WTC11 (cell line): ENCODE results near the gene RPS6KL1. TPM values are rescaled to one million over a fixed set of nuclear protein-coding genes. Genes with fewer than 3 reads are reported as not detected.

ENCODE experiments used
- ATAC-seq: fragments of 200-7000 bp; cut with Tn5 transposase; 2 replicates; pipeline ENCODE4 v1.10.0; 2021; ENCODE audit warnings: mild to moderate bottlenecking, moderate library complexity
- CTCF ChIA-PET: fragments of 300-600 bp; sonication (Branson Sonifier 250); formaldehyde crosslinking; loops from one replicate; lab custom pipeline; 2021; ENCODE audit warnings: antibody characterized with exemption; lab: Charles Lee
- POLR2A ChIA-PET: fragments of 350-600 bp; sonication (Branson Sonifier 250); formaldehyde crosslinking; loops from one replicate; lab custom pipeline; 2021; ENCODE audit warnings: antibody characterized with exemption; lab: Charles Lee
- DNase-seq: peaks from one replicate; pipeline ENCODE4 v3.0.0; 2021; ENCODE audit warnings: low spot score
- H3K27ac Mint-ChIP-seq: 2 replicates; pipeline ENCODE4 v1.8.0; 2021; ENCODE audit warnings: mixed read lengths
- H3K27me3 Mint-ChIP-seq: 2 replicates; pipeline ENCODE4 v1.8.0; 2021; ENCODE audit warnings: low read depth, mild to moderate bottlenecking, moderate library complexity, mixed read lengths
- H3K36me3 Mint-ChIP-seq: 2 replicates; pipeline ENCODE4 v1.8.0; 2021; ENCODE audit warnings: mixed read lengths
- H3K4me1 Mint-ChIP-seq: 2 replicates; pipeline ENCODE4 v1.8.0; 2022; ENCODE audit warnings: mixed read lengths
- H3K4me3 Mint-ChIP-seq: 2 replicates; pipeline ENCODE4 v1.8.0; 2021; ENCODE audit warnings: mild to moderate bottlenecking, moderate library complexity, mixed read lengths
- H3K9me3 Mint-ChIP-seq: 2 replicates; pipeline ENCODE4 v1.8.0; 2021; ENCODE audit warnings: mixed read lengths
- E2F4 ChIP-seq: sonication (generic); formaldehyde crosslinking; IDR thresholded peaks from 2 replicates; pipeline ENCODE4 v1.8.1; 2022; ENCODE audit warnings: low read depth, mild to moderate bottlenecking, moderate library complexity, missing genetic modification reagents, borderline replicate concordance
- E2F5 ChIP-seq: sonication (generic); formaldehyde crosslinking; IDR thresholded peaks from 2 replicates; pipeline ENCODE4 v1.8.1; 2022; ENCODE audit warnings: mild to moderate bottlenecking, moderate library complexity, missing genetic modification reagents
- ETV6 ChIP-seq: sonication (generic); formaldehyde crosslinking; IDR thresholded peaks from 2 replicates; pipeline ENCODE4 v1.8.1; 2022; ENCODE audit warnings: mild to moderate bottlenecking, missing genetic modification reagents
- FOXJ3 ChIP-seq: sonication (generic); formaldehyde crosslinking; IDR thresholded peaks from 2 replicates; pipeline ENCODE4 v1.9.0; 2021; ENCODE audit warnings: missing genetic modification reagents, mild to moderate bottlenecking, borderline replicate concordance
- FOXK1 ChIP-seq: sonication (generic); formaldehyde crosslinking; IDR thresholded peaks from 2 replicates; pipeline ENCODE4 v1.8.0; 2022; ENCODE audit warnings: mild to moderate bottlenecking, moderate library complexity, missing genetic modification reagents
- FOXP1 ChIP-seq: sonication (generic); formaldehyde crosslinking; IDR thresholded peaks from 2 replicates; pipeline ENCODE4 v1.8.0; 2022; ENCODE audit warnings: missing genetic modification reagents, mild to moderate bottlenecking, moderate library complexity, borderline replicate concordance
- GABPB1 ChIP-seq: sonication (generic); formaldehyde crosslinking; IDR thresholded peaks from 2 replicates; pipeline ENCODE4 v1.8.1; 2023; ENCODE audit warnings: mild to moderate bottlenecking, missing genetic modification reagents
- HMGXB4 ChIP-seq: sonication (generic); formaldehyde crosslinking; IDR thresholded peaks from 2 replicates; pipeline ENCODE4 v1.8.1; 2023; ENCODE audit warnings: mild to moderate bottlenecking, moderate library complexity, missing genetic modification reagents
- KAT7 ChIP-seq: sonication (generic); formaldehyde crosslinking; IDR thresholded peaks from 2 replicates; pipeline ENCODE4 v1.8.1; 2023; ENCODE audit warnings: missing genetic modification reagents, mild to moderate bottlenecking, borderline replicate concordance
- MYBL2 ChIP-seq: sonication (generic); formaldehyde crosslinking; IDR thresholded peaks from 2 replicates; pipeline ENCODE4 v1.8.1; 2023; ENCODE audit warnings: mild to moderate bottlenecking, moderate library complexity, missing genetic modification reagents
- NFATC4 ChIP-seq: fragments of 250-450 bp; sonication (Bioruptor Pico); IDR thresholded peaks from 2 replicates; pipeline ENCODE4 v1.9.0; 2021; ENCODE audit warnings: mild to moderate bottlenecking
- PRRX2 ChIP-seq: fragments of 250-450 bp; sonication (Bioruptor Pico); IDR thresholded peaks from 2 replicates; pipeline ENCODE4 v1.8.0; 2021; ENCODE audit warnings: mild to moderate bottlenecking
- RORB ChIP-seq: fragments of 250-450 bp; sonication (Bioruptor Pico); IDR thresholded peaks from 2 replicates; pipeline ENCODE4 v1.9.0; 2021; ENCODE audit warnings: mild to moderate bottlenecking
- SMAD3 ChIP-seq: sonication (generic); formaldehyde crosslinking; IDR thresholded peaks from 2 replicates; pipeline ENCODE4 v1.8.0; 2022; ENCODE audit warnings: missing genetic modification reagents, mild to moderate bottlenecking, borderline replicate concordance
- SMAD4 ChIP-seq: sonication (generic); formaldehyde crosslinking; IDR thresholded peaks from 2 replicates; pipeline ENCODE4 v1.8.0; 2022; ENCODE audit warnings: mild to moderate bottlenecking, missing genetic modification reagents
- TEAD1 ChIP-seq: sonication (generic); formaldehyde crosslinking; IDR thresholded peaks from 2 replicates; pipeline ENCODE4 v1.8.0; 2022; ENCODE audit warnings: mild to moderate bottlenecking, missing genetic modification reagents
- TEAD4 ChIP-seq: sonication (generic); formaldehyde crosslinking; IDR thresholded peaks from 2 replicates; pipeline ENCODE4 v1.8.0; 2022; ENCODE audit warnings: mild to moderate bottlenecking, missing genetic modification reagents
- TP53 ChIP-seq: sonication (generic); formaldehyde crosslinking; IDR thresholded peaks from 2 replicates; pipeline ENCODE4 v1.8.1; 2023; ENCODE audit warnings: mild to moderate bottlenecking, missing genetic modification reagents
- ZMAT4 ChIP-seq: fragments of 250-450 bp; sonication (Bioruptor Pico); IDR thresholded peaks from 2 replicates; pipeline ENCODE4 v1.9.0; 2021; ENCODE audit warnings: mild to moderate bottlenecking
- ZNF219 ChIP-seq: sonication (generic); formaldehyde crosslinking; IDR thresholded peaks from 2 replicates; pipeline ENCODE4 v1.8.0; 2023; ENCODE audit warnings: missing genetic modification reagents, mild to moderate bottlenecking, borderline replicate concordance
- ZNF317 ChIP-seq: sonication (generic); formaldehyde crosslinking; IDR thresholded peaks from 2 replicates; pipeline ENCODE4 v1.8.1; 2023; ENCODE audit warnings: low read depth, mild to moderate bottlenecking, moderate library complexity, missing genetic modification reagents, borderline replicate concordance
- total RNA-seq: library from RNA; stranded (reverse); gene quantifications from 3 replicates; pipeline ENCODE4 v1.2.3, GENCODE V29; 2021
- TF ChIP-seq, protein P1 (sequence below): sonication (generic); formaldehyde crosslinking; conservative IDR thresholded peaks from 2 replicates; pipeline ENCODE4 v1.8.1; 2022; ENCODE audit warnings: mild to moderate bottlenecking, missing genetic modification reagents
- TF ChIP-seq, protein P2 (sequence below): fragments of 250-450 bp; sonication (Bioruptor Pico); IDR thresholded peaks from 2 replicates; pipeline ENCODE4 v2.1.2; 2022; ENCODE audit warnings: mild to moderate bottlenecking, moderate library complexity
- TF ChIP-seq, protein P3 (sequence below): sonication (generic); formaldehyde crosslinking; conservative IDR thresholded peaks from 2 replicates; pipeline ENCODE4 v1.8.1; 2023; ENCODE audit warnings: mild to moderate bottlenecking, low read depth, missing genetic modification reagents, moderate library complexity
- TF ChIP-seq, protein P4 (sequence below): sonication (generic); formaldehyde crosslinking; IDR thresholded peaks from 2 replicates; pipeline ENCODE4 v1.8.1; 2022; ENCODE audit warnings: missing genetic modification reagents, borderline replicate concordance

RPS6KL1 gene
- total RNA-seq, 1 experiment from 2014 or later = 10.6 TPM

DNA sequence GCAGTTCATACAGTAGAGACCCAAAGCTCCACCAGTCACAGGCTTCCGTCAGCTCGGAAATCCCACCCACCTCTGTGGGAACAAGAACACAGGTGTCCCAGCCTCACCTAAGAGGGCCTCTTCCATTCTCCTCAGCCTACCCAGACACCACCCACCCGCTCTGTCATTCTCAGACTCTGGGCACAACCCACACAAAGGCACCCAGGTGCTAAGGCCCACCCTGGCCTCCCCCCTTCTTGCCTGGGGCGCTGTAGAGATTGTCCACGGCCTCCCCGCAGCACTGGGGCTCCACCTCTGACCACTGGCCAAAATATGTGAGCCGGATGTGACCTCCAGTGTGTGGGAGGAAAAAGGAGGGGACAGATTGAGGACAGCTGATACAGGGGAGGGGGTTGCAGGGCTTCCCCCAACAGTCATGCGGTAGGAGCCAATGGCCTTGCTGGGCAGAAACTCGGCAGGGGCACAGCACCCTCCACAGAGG lies 14.2 kb downstream of the RPS6KL1 start:
- H3K36me3 Mint-ChIP-seq = peaks cover under 1% of the 10 kb centered on the region; the same call in 1 of the 2 replicates
- no peaks in the 10 kb centered on the region for H3K27me3 Mint-ChIP-seq
- 0 out of 2 replicates have a peak, but pooled peaks cover 2% of the 10 kb centered on the region for H3K4me1 Mint-ChIP-seq
- TF ChIP-seq SMAD3 (CRISPR knock-in tag) (no peak), PRRX2 (no peak), ZMAT4 (CRISPR knock-in tag) (no peak), RORB (CRISPR knock-in tag) (no peak), ZNF317 (no peak), TP53 (no peak), FOXJ3 (CRISPR knock-in tag) (no peak), ZNF219 (CRISPR knock-in tag) (no peak), NFATC4 (CRISPR knock-in tag) (no peak), E2F4 (CRISPR knock-in tag) (no peak), SMAD4 (CRISPR knock-in tag) (no peak), KAT7 (CRISPR knock-in tag) (no peak), FOXP1 (CRISPR knock-in tag) (no peak), TEAD1 (CRISPR knock-in tag) (no peak), MYBL2 (CRISPR knock-in tag) (no peak), ETV6 (no peak), HMGXB4 (CRISPR knock-in tag) (no peak)
- TF ChIP-seq, protein P1, sequence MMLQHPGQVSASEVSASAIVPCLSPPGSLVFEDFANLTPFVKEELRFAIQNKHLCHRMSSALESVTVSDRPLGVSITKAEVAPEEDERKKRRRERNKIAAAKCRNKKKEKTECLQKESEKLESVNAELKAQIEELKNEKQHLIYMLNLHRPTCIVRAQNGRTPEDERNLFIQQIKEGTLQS (CRISPR knock-in tag) = no peak
- TF ChIP-seq, protein P2, sequence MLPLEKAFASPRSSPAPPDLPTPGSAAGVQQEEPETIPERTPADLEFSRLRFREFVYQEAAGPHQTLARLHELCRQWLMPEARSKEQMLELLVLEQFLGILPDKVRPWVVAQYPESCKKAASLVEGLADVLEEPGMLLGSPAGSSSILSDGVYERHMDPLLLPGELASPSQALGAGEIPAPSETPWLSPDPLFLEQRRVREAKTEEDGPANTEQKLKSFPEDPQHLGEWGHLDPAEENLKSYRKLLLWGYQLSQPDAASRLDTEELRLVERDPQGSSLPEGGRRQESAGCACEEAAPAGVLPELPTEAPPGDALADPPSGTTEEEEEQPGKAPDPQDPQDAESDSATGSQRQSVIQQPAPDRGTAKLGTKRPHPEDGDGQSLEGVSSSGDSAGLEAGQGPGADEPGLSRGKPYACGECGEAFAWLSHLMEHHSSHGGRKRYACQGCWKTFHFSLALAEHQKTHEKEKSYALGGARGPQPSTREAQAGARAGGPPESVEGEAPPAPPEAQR (CRISPR knock-in tag) = no peak
- ATAC-seq (peak; percentile 8), DNase-seq (no peak)
- H3K27ac Mint-ChIP-seq = no peak overlapping the region
- no peaks in the 10 kb centered on the region for H3K9me3 Mint-ChIP-seq
- ChIA-PET CTCF (interaction anchor here (0.6 to 5.0 kb wide), 7 partner anchors 13 to 596 kb away, joined by 3 to 241 read pairs (median 29); partner anchors contain the start of gene RPS6KL1), POLR2A (no interaction called here)
- H3K4me3 Mint-ChIP-seq = no peak overlapping the region

DNA sequence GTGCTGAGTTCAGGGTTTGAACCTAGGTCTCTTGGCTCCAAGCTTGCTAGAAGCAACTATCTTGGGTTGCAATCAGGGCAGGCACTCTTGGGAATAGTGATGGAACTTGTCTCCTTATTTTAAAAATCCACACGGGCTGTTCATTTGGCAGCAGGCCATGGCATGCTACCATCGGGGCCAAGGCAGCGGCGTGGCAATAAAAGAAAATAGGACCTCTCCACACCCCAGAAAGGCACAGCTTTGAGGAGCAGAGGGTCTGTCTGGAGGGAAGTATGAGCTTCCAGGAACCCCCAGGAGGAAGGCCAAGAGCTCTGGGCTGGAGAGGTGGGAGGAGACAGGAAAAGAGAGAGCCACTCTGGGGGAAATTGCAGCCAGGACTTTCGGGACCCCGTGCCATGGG lies 15.3 kb downstream of the RPS6KL1 start:
- POLR2A ChIA-PET = interaction anchor here (0.9 kb wide), 1 partner anchor 47 kb away, joined by 3 read pairs; no protein-coding TSS in a partner anchor
- Mint-ChIP-seq H3K4me1 (peaks cover 11% of the 10 kb centered on the region), H3K4me3 (no peak overlapping the region), H3K27ac (no peak overlapping the region), H3K9me3 (no peaks in the 10 kb centered on the region), H3K27me3 (no peaks in the 10 kb centered on the region), H3K36me3 (peaks cover 9% of the 10 kb centered on the region)
- DNase-seq (no peak), ATAC-seq (no peak)
- CTCF ChIA-PET = interaction anchor here (0.6 to 5.0 kb wide), 16 partner anchors 9 to 181 kb away, joined by 3 to 241 read pairs (median 5); partner anchors contain the start of genes DLST, RPS6KL1 and ZC2HC1C
- no peak for TF ChIP-seq GABPB1
- TF ChIP-seq, protein P3, sequence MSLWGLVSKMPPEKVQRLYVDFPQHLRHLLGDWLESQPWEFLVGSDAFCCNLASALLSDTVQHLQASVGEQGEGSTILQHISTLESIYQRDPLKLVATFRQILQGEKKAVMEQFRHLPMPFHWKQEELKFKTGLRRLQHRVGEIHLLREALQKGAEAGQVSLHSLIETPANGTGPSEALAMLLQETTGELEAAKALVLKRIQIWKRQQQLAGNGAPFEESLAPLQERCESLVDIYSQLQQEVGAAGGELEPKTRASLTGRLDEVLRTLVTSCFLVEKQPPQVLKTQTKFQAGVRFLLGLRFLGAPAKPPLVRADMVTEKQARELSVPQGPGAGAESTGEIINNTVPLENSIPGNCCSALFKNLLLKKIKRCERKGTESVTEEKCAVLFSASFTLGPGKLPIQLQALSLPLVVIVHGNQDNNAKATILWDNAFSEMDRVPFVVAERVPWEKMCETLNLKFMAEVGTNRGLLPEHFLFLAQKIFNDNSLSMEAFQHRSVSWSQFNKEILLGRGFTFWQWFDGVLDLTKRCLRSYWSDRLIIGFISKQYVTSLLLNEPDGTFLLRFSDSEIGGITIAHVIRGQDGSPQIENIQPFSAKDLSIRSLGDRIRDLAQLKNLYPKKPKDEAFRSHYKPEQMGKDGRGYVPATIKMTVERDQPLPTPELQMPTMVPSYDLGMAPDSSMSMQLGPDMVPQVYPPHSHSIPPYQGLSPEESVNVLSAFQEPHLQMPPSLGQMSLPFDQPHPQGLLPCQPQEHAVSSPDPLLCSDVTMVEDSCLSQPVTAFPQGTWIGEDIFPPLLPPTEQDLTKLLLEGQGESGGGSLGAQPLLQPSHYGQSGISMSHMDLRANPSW (CRISPR knock-in tag) = no peak
- TF ChIP-seq E2F5 = no peak
- TF ChIP-seq, protein P4, sequence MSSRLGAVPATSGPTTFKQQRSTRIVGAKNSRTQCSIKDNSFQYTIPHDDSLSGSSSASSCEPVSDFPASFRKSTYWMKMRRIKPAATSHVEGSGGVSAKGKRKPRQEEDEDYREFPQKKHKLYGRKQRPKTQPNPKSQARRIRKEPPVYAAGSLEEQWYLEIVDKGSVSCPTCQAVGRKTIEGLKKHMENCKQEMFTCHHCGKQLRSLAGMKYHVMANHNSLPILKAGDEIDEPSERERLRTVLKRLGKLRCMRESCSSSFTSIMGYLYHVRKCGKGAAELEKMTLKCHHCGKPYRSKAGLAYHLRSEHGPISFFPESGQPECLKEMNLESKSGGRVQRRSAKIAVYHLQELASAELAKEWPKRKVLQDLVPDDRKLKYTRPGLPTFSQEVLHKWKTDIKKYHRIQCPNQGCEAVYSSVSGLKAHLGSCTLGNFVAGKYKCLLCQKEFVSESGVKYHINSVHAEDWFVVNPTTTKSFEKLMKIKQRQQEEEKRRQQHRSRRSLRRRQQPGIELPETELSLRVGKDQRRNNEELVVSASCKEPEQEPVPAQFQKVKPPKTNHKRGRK (CRISPR knock-in tag) = no peak
- TF ChIP-seq FOXK1 = no peak
- no peak for TF ChIP-seq TEAD4
